Measurements from ENCODE around the gene ARMC2. TPM values are rescaled to one million over a fixed set of nuclear protein-coding genes. Genes with fewer than 3 reads are reported as not detected.

The ARMC2 gene
- total RNA-seq, 1 donor: 0.86 TPM

DNA sequence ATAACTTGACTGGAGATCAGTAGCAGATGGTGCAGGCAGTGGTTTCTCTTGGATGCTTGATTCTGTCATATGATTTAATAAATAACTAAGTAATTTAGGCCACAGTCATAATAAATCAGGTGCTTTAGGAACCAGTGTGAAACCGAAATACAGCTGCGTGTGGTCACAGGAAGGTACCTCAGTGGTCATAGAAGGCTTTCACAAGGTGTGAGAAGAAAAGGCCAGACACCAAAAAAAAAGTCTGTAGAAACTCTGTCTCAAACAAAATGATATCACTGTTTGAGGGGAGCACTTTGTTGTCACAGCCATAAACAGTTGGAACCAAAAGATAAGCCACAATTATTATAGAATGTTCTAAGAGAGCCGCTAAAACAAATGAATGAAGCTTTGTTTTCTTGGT, 56.5 kb downstream of the ARMC2 start:
- TF ChIP-seq, protein P1, sequence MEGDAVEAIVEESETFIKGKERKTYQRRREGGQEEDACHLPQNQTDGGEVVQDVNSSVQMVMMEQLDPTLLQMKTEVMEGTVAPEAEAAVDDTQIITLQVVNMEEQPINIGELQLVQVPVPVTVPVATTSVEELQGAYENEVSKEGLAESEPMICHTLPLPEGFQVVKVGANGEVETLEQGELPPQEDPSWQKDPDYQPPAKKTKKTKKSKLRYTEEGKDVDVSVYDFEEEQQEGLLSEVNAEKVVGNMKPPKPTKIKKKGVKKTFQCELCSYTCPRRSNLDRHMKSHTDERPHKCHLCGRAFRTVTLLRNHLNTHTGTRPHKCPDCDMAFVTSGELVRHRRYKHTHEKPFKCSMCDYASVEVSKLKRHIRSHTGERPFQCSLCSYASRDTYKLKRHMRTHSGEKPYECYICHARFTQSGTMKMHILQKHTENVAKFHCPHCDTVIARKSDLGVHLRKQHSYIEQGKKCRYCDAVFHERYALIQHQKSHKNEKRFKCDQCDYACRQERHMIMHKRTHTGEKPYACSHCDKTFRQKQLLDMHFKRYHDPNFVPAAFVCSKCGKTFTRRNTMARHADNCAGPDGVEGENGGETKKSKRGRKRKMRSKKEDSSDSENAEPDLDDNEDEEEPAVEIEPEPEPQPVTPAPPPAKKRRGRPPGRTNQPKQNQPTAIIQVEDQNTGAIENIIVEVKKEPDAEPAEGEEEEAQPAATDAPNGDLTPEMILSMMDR (IDR thresholded peaks at IDR 0.05; ENCODE audit: insufficient read depth, low read depth, low read length): no peak
- H3K4me3 ChIP-seq (ENCODE audit: low read depth, low read length): no peak overlapping the region
- DNase-seq (ENCODE audit: low read depth): no peak

DNA sequence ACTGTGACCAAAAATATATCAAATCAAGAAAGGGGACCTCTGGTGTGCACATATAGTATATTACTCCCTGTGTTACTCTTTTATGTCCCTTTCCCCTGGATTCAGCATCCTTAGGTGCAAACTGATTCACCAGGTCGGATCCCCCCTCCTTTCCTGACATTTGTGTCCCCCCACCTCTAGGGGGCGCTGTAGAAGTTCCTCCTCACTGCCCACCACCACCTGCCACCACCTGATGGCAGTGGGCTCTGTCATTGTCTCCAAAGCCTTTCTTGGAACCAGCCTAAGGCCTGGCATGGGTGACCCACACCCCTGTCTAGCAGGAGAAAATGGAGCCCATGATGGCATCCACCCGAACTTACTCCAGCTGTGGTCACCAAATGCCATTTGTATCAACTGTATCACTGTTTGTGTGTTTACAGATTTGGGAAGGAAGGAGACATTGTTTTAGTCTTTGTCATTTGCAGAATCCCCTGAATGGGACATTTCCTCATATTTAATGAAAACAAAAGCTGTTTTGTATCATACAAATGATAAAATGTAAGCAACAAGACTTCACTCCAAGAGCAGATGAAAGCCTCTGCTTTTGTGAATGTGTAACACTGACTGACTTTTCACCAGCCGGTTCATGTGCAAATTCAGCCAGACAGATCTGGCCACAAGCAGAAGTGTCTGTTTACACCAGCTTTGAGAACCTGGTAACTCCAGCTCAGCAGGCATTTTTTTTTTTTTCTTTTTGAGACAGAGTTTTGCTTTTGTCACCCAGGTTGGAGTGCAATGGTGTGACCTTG, 66.2 kb downstream of the ARMC2 start:
- TF ChIP-seq, protein P1 (IDR thresholded peaks at IDR 0.05; ENCODE audit: insufficient read depth, low read depth, low read length): peak; percentile 68
- DNase-seq (ENCODE audit: low read depth): peak; percentile 79
- H3K4me3 ChIP-seq (ENCODE audit: low read depth, low read length): no peak overlapping the region

DNA sequence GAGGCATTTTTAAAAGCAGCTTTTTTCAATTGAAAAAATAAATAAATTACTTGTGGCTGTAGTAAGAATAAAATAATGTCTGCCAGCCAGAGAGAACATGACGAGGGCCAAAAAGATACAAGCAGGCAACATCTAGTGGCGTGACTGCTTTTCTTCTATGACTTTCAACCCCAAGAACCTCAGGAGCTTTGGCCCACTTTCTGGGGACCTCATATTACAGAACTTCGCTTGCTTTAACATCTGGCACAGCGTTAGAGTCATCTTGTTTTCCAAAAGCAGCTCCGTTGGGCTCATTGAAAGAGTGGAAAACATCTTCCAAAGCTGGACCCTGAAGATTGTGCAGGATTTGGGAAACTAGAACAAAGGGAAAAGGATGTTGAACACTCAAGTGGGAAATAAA, 67.0 kb downstream of the ARMC2 start:
- TF ChIP-seq, protein P1 (IDR thresholded peaks at IDR 0.05; ENCODE audit: insufficient read depth, low read depth, low read length): no peak
- no peak overlapping the region for H3K4me3 ChIP-seq (ENCODE audit: low read depth, low read length)
- no peak for DNase-seq (ENCODE audit: low read depth)

DNA sequence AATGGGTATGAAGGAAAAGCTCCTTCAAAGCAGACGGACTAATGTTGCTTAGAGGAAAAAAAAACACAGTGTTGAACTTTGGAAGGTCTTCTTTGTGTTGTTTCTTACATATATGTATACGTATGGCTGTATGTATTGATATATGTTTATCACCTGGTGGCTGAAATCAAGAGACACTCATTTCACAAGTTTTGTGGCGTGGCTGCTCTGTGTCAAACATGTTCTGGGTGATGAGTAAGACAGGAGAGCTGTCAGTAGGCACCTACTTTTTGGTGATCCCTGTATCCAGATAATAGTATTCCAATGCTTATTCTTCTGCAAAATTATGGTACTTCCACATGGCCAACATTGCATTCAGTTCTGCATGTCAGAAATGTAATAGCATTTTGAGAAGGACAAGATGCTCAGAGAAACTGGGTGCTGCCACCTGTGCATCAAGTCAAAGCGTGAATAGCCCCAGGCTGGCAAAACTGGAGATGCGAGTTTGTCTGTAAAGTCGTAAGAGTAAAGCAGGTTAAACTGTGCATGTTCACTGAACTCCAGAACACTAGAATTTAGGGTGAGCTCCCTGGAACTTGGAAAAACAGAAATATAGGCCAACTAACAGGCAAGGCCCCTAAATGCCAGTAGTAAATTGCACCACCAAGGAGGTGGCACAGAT, 67.9 kb downstream of the ARMC2 start:
- TF ChIP-seq, protein P1 (IDR thresholded peaks at IDR 0.05; ENCODE audit: insufficient read depth, low read depth, low read length): no peak
- no peak for DNase-seq (ENCODE audit: low read depth)
- no peak overlapping the region for H3K4me3 ChIP-seq (ENCODE audit: low read depth, low read length)

DNA sequence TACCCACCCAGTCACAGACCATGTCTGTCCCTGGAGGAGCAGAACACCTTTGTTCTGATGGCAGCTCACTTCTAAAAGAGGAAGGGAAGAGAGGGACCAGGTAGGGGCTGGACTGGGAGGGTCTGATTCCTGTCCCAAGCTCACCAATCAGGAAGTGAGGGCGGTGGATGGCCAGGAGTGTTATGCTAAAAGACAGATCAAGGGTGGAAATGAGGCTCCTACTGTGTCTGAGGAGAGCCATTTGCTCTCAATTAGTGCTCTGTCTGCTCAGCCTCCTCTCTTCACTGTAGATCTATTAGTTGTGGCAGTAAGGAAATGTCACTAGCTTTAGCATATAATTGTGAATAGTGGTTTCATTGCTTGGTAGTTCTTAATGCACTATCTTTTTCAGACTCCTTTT, 72.5 kb downstream of the ARMC2 start:
- DNase-seq (ENCODE audit: low read depth): no peak
- TF ChIP-seq, protein P1 (IDR thresholded peaks at IDR 0.05; ENCODE audit: insufficient read depth, low read depth, low read length): no peak
- H3K4me3 ChIP-seq (ENCODE audit: low read depth, low read length): no peak overlapping the region

DNA sequence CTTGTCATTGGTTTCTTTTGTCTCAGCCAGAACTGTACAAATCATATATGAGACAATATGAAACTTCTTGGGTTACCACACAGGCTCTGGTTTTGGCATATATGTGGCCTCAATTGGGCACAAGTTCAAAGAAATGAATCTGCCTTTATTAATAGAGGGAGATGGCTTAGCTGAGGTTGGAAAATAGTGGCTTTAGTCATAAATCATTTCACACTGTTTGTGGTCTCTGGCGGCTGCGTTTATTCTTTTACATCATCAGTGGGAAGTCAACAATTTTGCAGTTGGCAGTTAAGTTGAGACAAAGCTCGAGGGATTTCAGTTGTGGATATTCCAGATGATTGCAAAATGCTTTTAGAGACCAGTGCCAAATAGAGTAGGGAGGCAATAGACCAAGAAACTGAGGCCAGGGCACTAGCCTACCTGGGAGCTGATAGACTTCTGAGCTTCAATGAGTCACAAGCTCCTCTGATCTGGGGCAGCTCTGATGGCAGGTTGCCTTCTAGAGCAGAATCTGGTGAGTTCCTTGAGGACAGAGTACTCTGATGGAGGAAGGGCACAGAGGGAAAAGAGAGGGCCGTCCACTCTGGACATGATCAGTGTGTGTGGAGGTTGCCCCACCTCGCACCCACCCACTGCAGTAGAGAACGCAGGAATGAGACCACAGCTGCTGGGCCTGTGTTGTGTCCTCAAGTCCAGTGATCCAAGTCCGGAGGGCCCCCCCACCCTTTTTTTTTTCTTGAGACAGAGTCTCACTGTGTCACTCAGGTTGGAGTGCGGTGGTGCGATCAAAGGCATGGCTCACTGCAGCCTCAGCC, 73.5 kb downstream of the ARMC2 start:
- no peak overlapping the region for H3K4me3 ChIP-seq (ENCODE audit: low read depth, low read length)
- TF ChIP-seq, protein P1 (IDR thresholded peaks at IDR 0.05; ENCODE audit: insufficient read depth, low read depth, low read length): no peak
- DNase-seq (ENCODE audit: low read depth): peak; percentile 80
